ENCODE measurements around the gene KDM4C. TPM values are rescaled to one million over a fixed set of nuclear protein-coding genes. Genes with fewer than 3 reads are reported as not detected.

KDM4C gene
- polyA plus RNA-seq, 1 donor (not counting 4 experiments of a cell fraction or from before 2014, with no cell fraction given): 17.2 TPM

DNA sequence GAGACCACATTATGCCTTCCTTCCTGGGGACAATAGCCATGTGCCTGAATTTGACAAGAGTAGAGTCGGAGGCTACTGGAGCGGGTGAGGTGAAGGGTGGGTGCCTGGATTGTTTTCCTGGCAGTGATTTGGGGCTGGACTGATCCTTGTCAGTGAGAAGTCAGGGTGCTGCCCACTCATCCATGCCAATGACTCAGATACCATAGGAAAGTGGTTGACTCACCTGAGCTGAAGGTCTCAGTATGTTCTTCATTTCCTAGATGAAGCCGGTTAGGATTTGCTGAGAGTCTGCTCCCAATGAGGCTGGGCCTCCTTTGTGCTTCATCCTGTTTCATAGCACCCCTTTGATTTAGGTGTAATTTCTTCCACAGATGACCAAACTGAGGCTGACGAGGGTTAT, 366.0 kb downstream of the KDM4C start:
- no peaks in the 10 kb centered on the region for H3K9me1 ChIP-seq (ENCODE audit: control insufficient read depth, extremely low read depth, insufficient read depth, low read length)
- no peak overlapping the region for H3K4me3 ChIP-seq (ENCODE audit: control insufficient read depth in 2 of 3, extremely low read depth in 1 of 3, insufficient read depth in 2 of 3, low read depth in 1 of 3, low read length in 3 of 3)
- dilution Hi-C loops (cut with MboI; ENCODE audit: extremely low pct_ligation_motif_present, low sequenced_read_pairs): no loop called here
- no peak overlapping the region for H2AFZ ChIP-seq (ENCODE audit: control insufficient read depth, low read length)
- H3K36me3 ChIP-seq (ENCODE audit: control insufficient read depth in 2 of 2, extremely low read depth in 1 of 2, insufficient read depth in 2 of 2, low read length in 2 of 2): peaks cover 1 to 2% of the 10 kb centered on the region in 2 experiments
- no peaks in the 10 kb centered on the region for H3K9me3 ChIP-seq (ENCODE audit: control insufficient read depth, low read depth, low read length)
- TF ChIP-seq, protein P1, sequence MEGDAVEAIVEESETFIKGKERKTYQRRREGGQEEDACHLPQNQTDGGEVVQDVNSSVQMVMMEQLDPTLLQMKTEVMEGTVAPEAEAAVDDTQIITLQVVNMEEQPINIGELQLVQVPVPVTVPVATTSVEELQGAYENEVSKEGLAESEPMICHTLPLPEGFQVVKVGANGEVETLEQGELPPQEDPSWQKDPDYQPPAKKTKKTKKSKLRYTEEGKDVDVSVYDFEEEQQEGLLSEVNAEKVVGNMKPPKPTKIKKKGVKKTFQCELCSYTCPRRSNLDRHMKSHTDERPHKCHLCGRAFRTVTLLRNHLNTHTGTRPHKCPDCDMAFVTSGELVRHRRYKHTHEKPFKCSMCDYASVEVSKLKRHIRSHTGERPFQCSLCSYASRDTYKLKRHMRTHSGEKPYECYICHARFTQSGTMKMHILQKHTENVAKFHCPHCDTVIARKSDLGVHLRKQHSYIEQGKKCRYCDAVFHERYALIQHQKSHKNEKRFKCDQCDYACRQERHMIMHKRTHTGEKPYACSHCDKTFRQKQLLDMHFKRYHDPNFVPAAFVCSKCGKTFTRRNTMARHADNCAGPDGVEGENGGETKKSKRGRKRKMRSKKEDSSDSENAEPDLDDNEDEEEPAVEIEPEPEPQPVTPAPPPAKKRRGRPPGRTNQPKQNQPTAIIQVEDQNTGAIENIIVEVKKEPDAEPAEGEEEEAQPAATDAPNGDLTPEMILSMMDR (optimal IDR thresholded peaks at IDR 0.05 in 1 of 3, IDR thresholded peaks at IDR 0.05 in 1 of 3, conservative IDR thresholded peaks at IDR 0.05 in 1 of 3; ENCODE audit: extremely low read depth in 1 of 3, insufficient read depth in 2 of 3, low read length in 3 of 3): no peak
- TF ChIP-seq EZH2 (IDR thresholded peaks at IDR 0.05; ENCODE audit: low read length): no peak
- FAIRE-seq (peak; percentile 86), DNase-seq (ENCODE audit: low read depth, low spot score) (no peak)
- H3K79me2 ChIP-seq (ENCODE audit: control insufficient read depth, insufficient read depth, low read length): no peaks in the 10 kb centered on the region
- peaks cover 18% of the 10 kb centered on the region for H3K4me1 ChIP-seq (ENCODE audit: control insufficient read depth, extremely low read depth, insufficient read depth, low read length)
- H3K9ac ChIP-seq (ENCODE audit: control insufficient read depth, extremely low read depth, insufficient read depth, low read length): no peak overlapping the region
- H4K20me1 ChIP-seq (ENCODE audit: control insufficient read depth, extremely low read depth, insufficient read depth, low read length): no peaks in the 10 kb centered on the region
- H3K27ac ChIP-seq (ENCODE audit: control insufficient read depth, insufficient read depth, low read length): peak overlapping the region; percentile 7
- H3K4me2 ChIP-seq (ENCODE audit: control insufficient read depth, extremely low read depth, insufficient read depth, low read depth, low read length): no peak overlapping the region
- H3K27me3 ChIP-seq (ENCODE audit: control insufficient read depth, extremely low read depth, insufficient read depth, low read length): no peaks in the 10 kb centered on the region

DNA sequence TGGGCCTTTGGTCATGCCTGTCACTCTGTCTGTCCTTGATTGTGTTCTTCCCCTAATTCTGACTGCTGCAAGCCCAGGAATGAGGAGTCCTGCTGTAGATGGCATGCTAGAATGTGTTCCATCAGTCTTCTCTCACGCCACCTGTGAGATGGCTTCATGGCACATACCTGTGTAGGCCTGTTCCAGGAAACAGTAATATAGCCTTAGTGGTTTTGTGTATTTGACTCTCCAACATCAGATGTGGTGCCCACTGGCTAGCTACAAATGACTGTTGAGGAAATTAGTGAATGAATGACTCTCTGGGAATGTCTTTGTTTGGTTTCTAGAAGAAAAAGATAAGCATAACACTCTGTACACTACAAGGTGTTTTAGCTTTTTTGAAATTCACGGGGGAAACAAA, 367.5 kb downstream of the KDM4C start:
- DNase-seq (ENCODE audit: low read depth, low spot score) (no peak), FAIRE-seq (peak; percentile 43)
- no peaks in the 10 kb centered on the region for H3K27me3 ChIP-seq (ENCODE audit: control insufficient read depth, extremely low read depth, insufficient read depth, low read length)
- H3K79me2 ChIP-seq (ENCODE audit: control insufficient read depth, insufficient read depth, low read length): no peaks in the 10 kb centered on the region
- dilution Hi-C loops (cut with MboI; ENCODE audit: extremely low pct_ligation_motif_present, low sequenced_read_pairs): no loop called here
- peaks cover 16% of the 10 kb centered on the region for H3K4me1 ChIP-seq (ENCODE audit: control insufficient read depth, extremely low read depth, insufficient read depth, low read length)
- H3K27ac ChIP-seq (ENCODE audit: control insufficient read depth, insufficient read depth, low read length): no peak overlapping the region
- H3K4me3 ChIP-seq (ENCODE audit: control insufficient read depth in 2 of 3, extremely low read depth in 1 of 3, insufficient read depth in 2 of 3, low read depth in 1 of 3, low read length in 3 of 3): no peak overlapping the region
- no peak for TF ChIP-seq EZH2 (IDR thresholded peaks at IDR 0.05; ENCODE audit: low read length)
- TF ChIP-seq, protein P1 (optimal IDR thresholded peaks at IDR 0.05 in 1 of 3, IDR thresholded peaks at IDR 0.05 in 1 of 3, conservative IDR thresholded peaks at IDR 0.05 in 1 of 3; ENCODE audit: extremely low read depth in 1 of 3, insufficient read depth in 2 of 3, low read length in 3 of 3): no peak
- H4K20me1 ChIP-seq (ENCODE audit: control insufficient read depth, extremely low read depth, insufficient read depth, low read length): no peaks in the 10 kb centered on the region
- H3K36me3 ChIP-seq (ENCODE audit: control insufficient read depth in 2 of 2, extremely low read depth in 1 of 2, insufficient read depth in 2 of 2, low read length in 2 of 2): peaks cover 2 to 5% of the 10 kb centered on the region in 2 experiments
- H3K9me3 ChIP-seq (ENCODE audit: control insufficient read depth, low read depth, low read length): no peaks in the 10 kb centered on the region
- H2AFZ ChIP-seq (ENCODE audit: control insufficient read depth, low read length): no peak overlapping the region
- no peak overlapping the region for H3K9ac ChIP-seq (ENCODE audit: control insufficient read depth, extremely low read depth, insufficient read depth, low read length)
- no peaks in the 10 kb centered on the region for H3K9me1 ChIP-seq (ENCODE audit: control insufficient read depth, extremely low read depth, insufficient read depth, low read length)
- H3K4me2 ChIP-seq (ENCODE audit: control insufficient read depth, extremely low read depth, insufficient read depth, low read depth, low read length): no peak overlapping the region
